Testis (tissue), 3 donors: ENCODE data around the gene HECTD4. TPM values are rescaled to one million over a fixed set of nuclear protein-coding genes. Genes with fewer than 3 reads are reported as not detected.

Experiments used
- DNase-seq: peaks from one replicate; pipeline ENCODE4 v3.0.0-alpha.2; 2019
- H3K27ac ChIP-seq, 2 donors: fragments of 200-600 bp; sonication (generic); one replicate each; pipeline ENCODE4 v1.5.1; 2019
- H3K27me3 ChIP-seq: fragments of 200-600 bp; sonication (generic); one replicate; pipeline ENCODE4 v1.5.1; 2019
- H3K36me3 ChIP-seq: fragments of 200-600 bp; sonication (generic); one replicate; pipeline ENCODE4 v1.5.1; 2017; ENCODE audit warnings: low read depth; ENCODE audit errors: missing control alignments
- H3K4me1 ChIP-seq: fragments of 200-600 bp; sonication (generic); one replicate; pipeline ENCODE4 v1.5.1; 2019
- H3K4me3 ChIP-seq, 2 donors: fragments of 200-600 bp; sonication (generic); one replicate each; pipeline ENCODE4 v1.5.1; 2017 to 2019
- H3K9me3 ChIP-seq: fragments of 200-600 bp; sonication (generic); one replicate; pipeline ENCODE4 v1.5.1; 2017
- POLR2A ChIP-seq: fragments of 450-650 bp; IDR thresholded peaks from one replicate; pipeline ENCODE4 v1.6.1; 2017; ENCODE audit warnings: antibody characterized with exemption, mild to moderate bottlenecking, moderate library complexity
- WGBS, 2 donors: methylation state at CpG; one replicate each; pipeline ENCODE4 v1.1.5; 2018; 5-methylcytosine and 5-hydroxymethylcytosine counted together
- intact Hi-C: fragments of 100-400 bp; cut with DNase I; formaldehyde crosslinking; loops from one replicate; pipeline ENCODE4 v1.15.1; 2023; ENCODE audit warnings: low total_unique reads
- polyA plus RNA-seq: library from polyadenylated mRNA; stranded (reverse); fragments of 350-450 nt; fragmentation: Illumina TruSeq; extraction: RNeasy Lipid Tissue Mini Kit (QIAGEN cat#74804); gene quantifications from one replicate; pipeline ENCODE4 v1.2.3, GENCODE V29; 2014; ENCODE audit warnings: low read depth, low replicate concordance; ENCODE audit not compliant: insufficient read depth
- total RNA-seq, 2 donors: library from RNA; depleted of rRNA; stranded (reverse); fragments of >200 nt; gene quantifications; one replicate each; pipeline ENCODE4 v1.2.3, GENCODE V29; 2016
- TF ChIP-seq, protein P1 (sequence below), 3 experiments: fragments of 450-650 bp in 2 of 3; fragments of 200-600 bp in 1 of 3; sonication (generic) in 1 of 3; IDR thresholded peaks; one replicate each; pipeline ENCODE4 v1.5.1; 2016 to 2019; ENCODE audit warnings: antibody characterized with exemption in 3 of 3, mild to moderate bottlenecking in 2 of 3, moderate library complexity in 1 of 3

HECTD4 gene
- total and polyA plus RNA-seq, 3 donors from 2014 or later: 49.6 to 91.8 (median 68.8) TPM

DNA sequence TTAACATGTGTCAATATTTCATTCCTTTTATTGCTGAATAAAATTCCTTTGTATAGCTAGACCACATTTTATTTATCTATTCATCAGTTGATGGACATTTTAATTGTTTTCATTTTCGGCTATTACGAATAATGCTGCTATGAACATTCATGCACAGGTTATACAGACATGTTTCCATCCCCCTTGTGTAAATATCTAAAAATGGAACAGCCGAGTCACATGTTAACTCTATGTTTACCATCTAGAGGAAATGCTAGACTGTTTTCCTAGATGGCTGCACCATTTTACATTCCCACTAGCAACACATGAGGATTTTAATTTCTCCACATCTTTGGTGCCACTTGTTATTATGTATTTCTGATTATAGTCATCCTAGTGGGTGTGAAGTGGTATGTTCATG is 49.2 kb downstream of the HECTD4 start:
- Histone ChIP-seq H3K27ac (no peak overlapping the region), H3K4me1 (no peaks in the 10 kb centered on the region), H3K27me3 (no peaks in the 10 kb centered on the region), H3K9me3 (no peaks in the 10 kb centered on the region), H3K4me3 (no peak overlapping the region), H3K36me3 (no peaks in the 10 kb centered on the region)
- TF ChIP-seq, protein P1, sequence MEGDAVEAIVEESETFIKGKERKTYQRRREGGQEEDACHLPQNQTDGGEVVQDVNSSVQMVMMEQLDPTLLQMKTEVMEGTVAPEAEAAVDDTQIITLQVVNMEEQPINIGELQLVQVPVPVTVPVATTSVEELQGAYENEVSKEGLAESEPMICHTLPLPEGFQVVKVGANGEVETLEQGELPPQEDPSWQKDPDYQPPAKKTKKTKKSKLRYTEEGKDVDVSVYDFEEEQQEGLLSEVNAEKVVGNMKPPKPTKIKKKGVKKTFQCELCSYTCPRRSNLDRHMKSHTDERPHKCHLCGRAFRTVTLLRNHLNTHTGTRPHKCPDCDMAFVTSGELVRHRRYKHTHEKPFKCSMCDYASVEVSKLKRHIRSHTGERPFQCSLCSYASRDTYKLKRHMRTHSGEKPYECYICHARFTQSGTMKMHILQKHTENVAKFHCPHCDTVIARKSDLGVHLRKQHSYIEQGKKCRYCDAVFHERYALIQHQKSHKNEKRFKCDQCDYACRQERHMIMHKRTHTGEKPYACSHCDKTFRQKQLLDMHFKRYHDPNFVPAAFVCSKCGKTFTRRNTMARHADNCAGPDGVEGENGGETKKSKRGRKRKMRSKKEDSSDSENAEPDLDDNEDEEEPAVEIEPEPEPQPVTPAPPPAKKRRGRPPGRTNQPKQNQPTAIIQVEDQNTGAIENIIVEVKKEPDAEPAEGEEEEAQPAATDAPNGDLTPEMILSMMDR (IDR thresholded peaks at IDR 0.05): no peak
- TF ChIP-seq POLR2A: no peak
- DNase-seq: no peak
- 79 to 83% methylated on average over 3 of the region's 3 CpGs for WGBS, 2 donors
- intact Hi-C loops: no loop called here

DNA sequence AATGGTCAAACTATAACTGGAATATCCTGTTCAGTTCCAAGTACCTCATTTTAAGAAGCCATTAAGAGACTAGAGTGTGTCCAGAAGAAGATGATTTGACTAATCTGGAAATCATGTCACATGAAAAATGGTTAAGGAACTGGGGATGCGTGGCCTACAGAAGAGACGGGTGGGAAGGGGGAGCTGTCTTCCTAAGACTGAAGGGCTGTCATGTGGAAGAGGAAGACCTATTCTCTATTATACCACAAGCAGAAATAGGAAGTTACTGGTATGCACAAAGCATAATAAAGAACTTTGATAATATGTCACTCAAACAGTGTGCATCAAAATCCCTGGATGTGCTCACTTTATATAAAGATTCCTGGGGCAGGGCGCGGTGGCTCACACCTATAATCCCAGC is 50.3 kb downstream of the HECTD4 start:
- DNase-seq: no peak
- WGBS, 2 donors: 91% methylated on average over 4 of the region's 4 CpGs
- Histone ChIP-seq H3K36me3 (no peaks in the 10 kb centered on the region), H3K9me3 (no peaks in the 10 kb centered on the region), H3K4me3 (no peak overlapping the region), H3K4me1 (no peaks in the 10 kb centered on the region), H3K27ac (no peak overlapping the region), H3K27me3 (no peaks in the 10 kb centered on the region)
- intact Hi-C loops: no loop called here
- TF ChIP-seq, protein P1 (IDR thresholded peaks at IDR 0.05): no peak
- TF ChIP-seq POLR2A: no peak

GRCh38 chr12:112330706-112331105 is 51.5 kb downstream of the HECTD4 start:
- no peak for DNase-seq
- H3K27me3 ChIP-seq: no peaks in the 10 kb centered on the region
- 92 to 95% methylated on average over 4 of the region's 4 CpGs for WGBS, 2 donors
- no peak overlapping the region for H3K27ac ChIP-seq
- H3K9me3 ChIP-seq: no peaks in the 10 kb centered on the region
- intact Hi-C loops: no loop called here
- TF ChIP-seq, protein P1 (IDR thresholded peaks at IDR 0.05): no peak
- no peak for TF ChIP-seq POLR2A
- H3K4me1 ChIP-seq: no peaks in the 10 kb centered on the region
- no peak overlapping the region for H3K4me3 ChIP-seq
- no peaks in the 10 kb centered on the region for H3K36me3 ChIP-seq

DNA sequence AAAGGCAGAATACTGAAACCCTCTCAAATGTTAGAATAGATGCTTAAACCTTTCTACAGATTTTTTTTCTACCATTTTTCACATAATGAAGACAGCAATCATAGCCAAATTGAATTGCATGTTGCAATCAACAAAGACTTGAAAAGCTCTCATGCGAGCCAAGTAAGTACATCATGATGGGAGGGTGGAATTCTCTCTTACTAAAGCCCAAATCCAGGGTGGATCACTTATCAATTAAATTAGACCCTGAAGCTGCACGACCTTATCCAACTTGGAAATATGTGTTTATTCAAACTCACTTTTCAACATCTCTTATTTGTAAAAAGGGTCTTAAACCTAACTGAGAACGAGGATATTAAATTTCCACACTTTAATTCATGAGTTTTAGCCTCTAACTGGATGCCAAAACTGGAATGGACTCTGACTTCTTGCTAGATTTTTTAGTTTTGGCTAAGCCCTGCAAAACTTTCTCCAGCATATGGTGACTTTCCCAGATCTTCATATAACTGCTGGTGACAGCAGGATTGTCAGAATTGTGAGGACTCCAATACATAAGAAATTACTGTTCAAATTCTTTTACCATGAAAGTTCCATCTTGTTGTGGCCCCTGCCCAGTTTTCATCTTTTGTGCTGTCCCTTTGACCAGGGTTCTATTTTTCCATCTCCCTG is 53.6 kb downstream of the HECTD4 start:
- 66 to 68% methylated on average over 3 of the region's 3 CpGs for WGBS, 2 donors
- Histone ChIP-seq H3K36me3 (no peaks in the 10 kb centered on the region), H3K9me3 (no peaks in the 10 kb centered on the region), H3K4me1 (no peaks in the 10 kb centered on the region), H3K27ac (no peak overlapping the region), H3K4me3 (no peak overlapping the region), H3K27me3 (no peaks in the 10 kb centered on the region)
- TF ChIP-seq, protein P1 (IDR thresholded peaks at IDR 0.05): no peak
- no peak for TF ChIP-seq POLR2A
- intact Hi-C loops: no loop called here
- DNase-seq: no peak
